ENCODE measurements around the gene FAM3B.

Gene FAM3B

DNA sequence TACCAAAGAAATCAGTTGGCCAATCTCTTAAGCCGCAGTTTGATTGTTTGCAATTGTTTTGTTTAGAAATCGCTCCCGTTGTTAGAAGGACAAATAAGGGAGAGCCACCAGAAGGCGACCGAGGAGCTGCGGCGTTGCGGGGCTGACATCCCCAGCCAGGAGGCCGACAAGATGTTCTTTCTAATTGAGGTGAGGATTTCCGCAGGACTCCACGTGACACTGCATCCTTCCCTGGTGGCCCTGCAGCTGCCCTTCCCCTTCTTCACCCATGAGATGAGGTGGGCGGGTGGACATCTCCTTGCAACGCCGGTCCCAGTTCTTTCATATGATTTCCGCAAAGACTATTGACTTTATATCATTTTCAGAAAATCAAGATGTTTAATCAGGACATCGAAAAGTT lies 82.2 kb downstream of the FAM3B start:
- no peak for DNase-seq

- DNase-seq, result no peak
These were observed 82.7 kb downstream of the FAM3B start for GRCh38 chr21:41399246-41399800.

DNA sequence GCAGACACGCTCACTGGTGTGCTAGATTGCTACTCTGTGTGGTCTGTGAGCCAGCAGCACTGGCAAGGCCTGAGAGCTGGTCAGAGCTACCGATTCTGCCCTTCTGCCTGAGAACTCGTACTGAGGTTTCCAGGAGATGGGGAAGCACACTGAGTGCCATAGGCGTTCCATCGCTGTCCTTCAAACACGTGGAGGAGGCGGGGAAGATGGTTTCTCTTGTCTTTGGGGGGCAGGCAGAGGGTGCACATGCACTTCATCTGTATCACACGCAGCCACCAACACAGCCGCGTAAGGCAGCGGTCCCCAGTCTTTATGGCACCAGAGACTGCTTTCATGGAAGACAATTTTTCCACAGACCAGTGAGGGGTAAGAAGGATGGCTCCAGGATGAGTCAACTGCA lies 85.6 kb downstream of the FAM3B start:
- DNase-seq, result no peak

- DNase-seq, result no peak
These were observed 86.2 kb downstream of the FAM3B start for GRCh38 chr21:41402796-41403195.

DNA sequence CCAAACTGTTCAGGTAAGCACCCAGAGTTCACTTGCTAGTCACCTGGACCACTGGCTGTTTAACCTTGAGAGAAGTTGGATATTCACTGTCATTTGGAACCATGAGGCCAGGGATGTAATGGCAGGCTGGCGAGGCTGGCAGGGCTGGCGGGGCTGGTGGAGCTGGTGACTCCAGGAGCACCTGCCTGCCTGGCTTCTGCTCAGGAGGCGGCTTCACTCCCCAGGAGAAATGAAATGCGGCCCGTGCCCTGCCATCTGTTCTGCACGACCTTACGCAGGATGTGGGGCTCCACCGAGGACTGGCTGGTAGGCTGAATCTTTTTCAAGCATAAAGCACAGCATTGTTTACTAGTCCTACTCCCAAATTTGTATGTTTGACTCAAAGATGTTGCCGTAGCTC lies 86.7 kb downstream of the FAM3B start:
- no peak for DNase-seq

DNA sequence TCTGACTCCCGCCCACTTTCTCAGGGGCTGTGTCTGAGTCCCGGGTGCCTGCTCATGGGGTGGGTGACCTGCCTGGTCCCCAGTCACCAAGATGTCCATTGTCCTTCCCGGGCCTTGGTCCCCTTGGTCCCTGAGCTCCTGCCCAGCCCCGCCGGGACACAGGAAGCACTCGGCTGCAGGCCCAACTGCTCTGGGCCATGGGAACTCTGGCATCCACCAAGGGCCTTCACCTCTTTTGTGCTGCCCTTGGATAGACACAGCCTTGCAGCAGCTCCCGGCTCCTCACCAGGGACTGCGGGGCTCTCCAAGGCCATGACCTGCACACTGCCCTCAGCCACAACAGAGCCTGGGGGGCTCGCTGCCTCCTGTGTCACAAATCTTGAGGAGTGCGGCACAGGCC lies 87.4 kb downstream of the FAM3B start:
- no peak for DNase-seq

DNA sequence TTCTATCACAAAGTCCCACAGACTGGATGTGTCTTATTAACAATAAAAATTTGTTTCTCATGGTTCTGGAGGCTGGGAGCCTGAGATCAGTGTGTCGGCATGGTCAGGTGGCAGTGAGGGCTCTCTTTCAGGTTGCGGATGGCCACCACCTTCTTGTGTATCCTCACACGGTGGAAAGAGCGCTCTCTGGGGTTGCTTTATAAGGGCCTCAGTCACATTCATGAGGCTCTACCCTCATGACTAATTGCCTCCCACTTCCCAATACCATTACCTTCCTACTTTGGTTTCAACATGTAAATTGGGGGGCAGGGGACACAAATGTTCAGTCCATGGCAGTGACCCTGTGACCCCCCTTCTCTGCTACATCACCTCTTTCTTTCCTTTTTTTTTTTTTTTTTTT lies 88.7 kb downstream of the FAM3B start:
- DNase-seq, result no peak

DNA sequence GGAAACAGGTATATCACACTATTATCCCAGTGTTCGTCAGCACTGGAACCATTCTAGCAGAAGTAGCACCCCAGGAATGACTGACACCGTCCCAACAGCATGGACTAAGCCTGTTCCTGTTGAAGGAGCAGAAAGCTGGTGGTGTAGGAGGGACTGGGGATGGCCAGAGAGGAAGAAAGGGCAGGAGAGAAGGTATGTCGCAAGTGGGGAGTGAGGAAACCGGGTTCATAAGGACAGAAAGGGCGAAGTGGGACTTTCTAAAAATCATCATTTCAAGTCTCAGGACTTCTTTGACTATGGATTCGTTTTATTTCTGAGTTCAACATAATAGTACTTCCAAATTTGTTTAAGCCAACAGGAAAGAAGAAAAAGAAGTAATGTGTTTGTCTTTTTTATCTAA lies 89.7 kb downstream of the FAM3B start:
- no peak for DNase-seq
